ENCODE data around the gene PRKCB. TPM values are rescaled to one million over a fixed set of nuclear protein-coding genes. Genes with fewer than 3 reads are reported as not detected.

Gene PRKCB
- total RNA-seq, 1 donor from 2014 or later = 24.1 TPM

- Histone ChIP-seq H3K4me3 (no peak overlapping the region), H3K9me3 (no peaks in the 10 kb centered on the region), H3K4me1 (no peaks in the 10 kb centered on the region), H3K27ac (no peak overlapping the region), H3K36me3 (no peaks in the 10 kb centered on the region), H3K27me3 (ENCODE audit: low read depth) (no peaks in the 10 kb centered on the region)
- ATAC-seq (no peak), DNase-seq (no peak)
- intact Hi-C loops (cut with DNase I) = no loop called here
- no peak for TF ChIP-seq CTCF (IDR thresholded peaks at IDR 0.05)
Measured at GRCh38 chr16:23999663-24000062, 163.9 kb downstream of the PRKCB start.

- no peaks in the 10 kb centered on the region for H3K9me3 ChIP-seq
- ATAC-seq = no peak
- H3K4me1 ChIP-seq = no peaks in the 10 kb centered on the region
- no peaks in the 10 kb centered on the region for H3K36me3 ChIP-seq
- no peaks in the 10 kb centered on the region for H3K27me3 ChIP-seq (ENCODE audit: low read depth)
- intact Hi-C loops (cut with DNase I) = no loop called here
- no peak overlapping the region for H3K27ac ChIP-seq
- TF ChIP-seq CTCF (IDR thresholded peaks at IDR 0.05) = no peak
- H3K4me3 ChIP-seq = no peak overlapping the region
- no peak for DNase-seq
Measured at GRCh38 chr16:24001710-24002109, 165.9 kb downstream of the PRKCB start.

GRCh38 chr16:24002619-24003018 lies 166.8 kb downstream of the PRKCB start:
- Histone ChIP-seq H3K4me3 (no peak overlapping the region), H3K27ac (no peak overlapping the region), H3K27me3 (ENCODE audit: low read depth) (no peaks in the 10 kb centered on the region), H3K4me1 (no peaks in the 10 kb centered on the region), H3K36me3 (no peaks in the 10 kb centered on the region), H3K9me3 (no peaks in the 10 kb centered on the region)
- no peak for ATAC-seq
- intact Hi-C loops (cut with DNase I) = no loop called here
- TF ChIP-seq CTCF (IDR thresholded peaks at IDR 0.05) = no peak
- DNase-seq = no peak

- Histone ChIP-seq H3K4me3 (no peak overlapping the region), H3K9me3 (no peaks in the 10 kb centered on the region), H3K27ac (no peak overlapping the region), H3K4me1 (no peaks in the 10 kb centered on the region), H3K36me3 (no peaks in the 10 kb centered on the region), H3K27me3 (ENCODE audit: low read depth) (no peaks in the 10 kb centered on the region)
- ATAC-seq (no peak), DNase-seq (no peak)
- TF ChIP-seq CTCF (IDR thresholded peaks at IDR 0.05) = no peak
- intact Hi-C loops (cut with DNase I) = no loop called here
Measured at GRCh38 chr16:24005577-24005976, 169.8 kb downstream of the PRKCB start.

- TF ChIP-seq CTCF (IDR thresholded peaks at IDR 0.05) = no peak
- ATAC-seq = no peak
Measured at GRCh38 chr16:24007391-24007790, 171.6 kb downstream of the PRKCB start.

GRCh38 chr16:24007934-24008333 lies 172.2 kb downstream of the PRKCB start:
- Histone ChIP-seq H3K4me3 (no peak overlapping the region), H3K27me3 (ENCODE audit: low read depth) (no peaks in the 10 kb centered on the region), H3K9me3 (no peaks in the 10 kb centered on the region), H3K36me3 (no peaks in the 10 kb centered on the region), H3K4me1 (no peaks in the 10 kb centered on the region), H3K27ac (no peak overlapping the region)
- no peak for DNase-seq
- intact Hi-C loops (cut with DNase I) = no loop called here
- ATAC-seq = no peak
- TF ChIP-seq CTCF (IDR thresholded peaks at IDR 0.05) = no peak

More at GRCh38 chr16:24007391-24007790, 171.6 kb downstream of the PRKCB start:
- H3K36me3 ChIP-seq = no peaks in the 10 kb centered on the region
- H3K9me3 ChIP-seq = no peaks in the 10 kb centered on the region
- H3K27ac ChIP-seq = no peak overlapping the region
- intact Hi-C loops (cut with DNase I) = no loop called here
- H3K4me1 ChIP-seq = no peaks in the 10 kb centered on the region
- no peak for DNase-seq
- no peak overlapping the region for H3K4me3 ChIP-seq
- H3K27me3 ChIP-seq (ENCODE audit: low read depth) = no peaks in the 10 kb centered on the region
